Measurements from ENCODE around the gene TTI1. TPM values are rescaled to one million over a fixed set of nuclear protein-coding genes. Genes with fewer than 3 reads are reported as not detected.

TTI1 gene
- total RNA-seq, 1 donor = 14.8 TPM

DNA sequence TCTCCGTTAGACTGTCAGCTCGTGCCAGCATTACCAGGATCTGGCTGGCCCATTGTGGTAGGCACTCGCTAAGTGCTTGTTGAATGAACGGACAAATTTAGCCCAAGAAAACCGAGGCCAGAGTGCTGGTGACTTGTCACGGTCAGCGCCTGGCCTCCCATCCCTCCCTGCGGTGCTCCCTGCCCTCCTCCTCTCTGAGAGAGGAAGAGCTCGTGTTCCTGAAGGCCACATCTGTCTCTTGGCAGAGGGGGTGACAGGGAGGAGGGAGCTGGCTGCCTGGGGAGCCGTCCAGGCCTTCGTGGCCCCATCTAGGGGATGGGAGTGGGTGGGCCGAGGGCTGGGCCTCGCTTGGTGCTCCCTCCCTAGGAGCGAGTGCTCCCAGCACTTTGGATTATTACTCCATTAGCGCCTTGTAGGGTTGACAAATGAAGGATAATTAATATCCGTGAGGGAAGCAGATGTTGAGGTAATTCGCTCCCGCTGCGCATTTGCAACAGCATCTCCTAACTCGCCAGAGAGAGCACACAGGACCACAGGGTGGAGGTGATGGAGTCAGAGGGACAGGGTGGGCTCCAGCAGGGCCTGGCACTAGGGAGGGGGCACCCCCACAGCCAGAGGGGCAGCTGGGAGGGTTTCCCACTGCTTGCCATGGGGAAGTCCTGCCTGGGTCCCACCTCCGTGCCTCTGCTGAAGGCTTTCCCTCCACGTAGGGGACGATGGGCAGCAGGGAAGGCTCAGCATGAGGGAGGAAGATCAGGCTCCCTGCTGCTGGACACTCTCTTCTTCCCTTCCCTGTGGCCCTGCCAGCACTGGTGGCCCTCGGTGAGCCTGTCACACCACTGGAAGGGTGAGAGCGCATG is 93.3 kb downstream of the TTI1 start:
- DNase-seq (ENCODE audit: insufficient read length, low spot score, missing footprints) = peak; percentile 15
- Histone ChIP-seq H3K4me1 (ENCODE audit: insufficient read depth, low read length) (no peaks in the 10 kb centered on the region), H3K9me3 (ENCODE audit: low read depth, low read length) (no peaks in the 10 kb centered on the region), H3K36me3 (ENCODE audit: insufficient read depth, low read length) (no peaks in the 10 kb centered on the region), H3K4me2 (ENCODE audit: insufficient read depth, low read length) (no peak overlapping the region), H3K4me3 (ENCODE audit: insufficient read depth, low read length) (no peak overlapping the region), H2AFZ (ENCODE audit: low read length) (no peak overlapping the region), H3K79me2 (ENCODE audit: insufficient read depth, low read length) (no peaks in the 10 kb centered on the region), H4K20me1 (ENCODE audit: insufficient read depth, low read length) (no peaks in the 10 kb centered on the region), H3K27me3 (ENCODE audit: insufficient read depth, low read length) (no peaks in the 10 kb centered on the region), H3K27ac (ENCODE audit: low read depth, low read length) (no peak overlapping the region)
- TF ChIP-seq, protein P1, sequence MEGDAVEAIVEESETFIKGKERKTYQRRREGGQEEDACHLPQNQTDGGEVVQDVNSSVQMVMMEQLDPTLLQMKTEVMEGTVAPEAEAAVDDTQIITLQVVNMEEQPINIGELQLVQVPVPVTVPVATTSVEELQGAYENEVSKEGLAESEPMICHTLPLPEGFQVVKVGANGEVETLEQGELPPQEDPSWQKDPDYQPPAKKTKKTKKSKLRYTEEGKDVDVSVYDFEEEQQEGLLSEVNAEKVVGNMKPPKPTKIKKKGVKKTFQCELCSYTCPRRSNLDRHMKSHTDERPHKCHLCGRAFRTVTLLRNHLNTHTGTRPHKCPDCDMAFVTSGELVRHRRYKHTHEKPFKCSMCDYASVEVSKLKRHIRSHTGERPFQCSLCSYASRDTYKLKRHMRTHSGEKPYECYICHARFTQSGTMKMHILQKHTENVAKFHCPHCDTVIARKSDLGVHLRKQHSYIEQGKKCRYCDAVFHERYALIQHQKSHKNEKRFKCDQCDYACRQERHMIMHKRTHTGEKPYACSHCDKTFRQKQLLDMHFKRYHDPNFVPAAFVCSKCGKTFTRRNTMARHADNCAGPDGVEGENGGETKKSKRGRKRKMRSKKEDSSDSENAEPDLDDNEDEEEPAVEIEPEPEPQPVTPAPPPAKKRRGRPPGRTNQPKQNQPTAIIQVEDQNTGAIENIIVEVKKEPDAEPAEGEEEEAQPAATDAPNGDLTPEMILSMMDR (IDR thresholded peaks at IDR 0.05; ENCODE audit: extremely low read depth, low read depth, low read length) = no peak

DNA sequence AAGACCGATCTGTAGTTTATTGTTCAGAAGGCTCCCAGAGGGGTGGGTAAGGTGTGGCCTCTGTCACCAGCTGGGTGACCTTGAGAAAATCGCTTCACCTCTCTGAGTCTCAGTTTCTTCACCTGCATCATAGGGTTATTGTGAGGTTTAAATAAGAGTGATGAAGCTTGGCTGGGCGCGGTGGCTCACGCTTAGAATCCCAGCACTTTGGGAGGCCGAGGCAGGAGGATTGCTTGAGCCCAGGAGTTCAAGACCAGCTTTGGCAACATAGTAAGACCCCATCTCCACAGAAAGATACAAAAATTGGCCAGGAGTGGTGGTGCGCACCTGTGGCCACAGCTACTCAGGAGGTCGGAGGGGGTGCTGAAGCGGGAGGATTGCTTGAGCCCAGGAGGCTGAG is 94.3 kb downstream of the TTI1 start:
- Histone ChIP-seq H3K9me3 (ENCODE audit: low read depth, low read length) (no peaks in the 10 kb centered on the region), H4K20me1 (ENCODE audit: insufficient read depth, low read length) (no peaks in the 10 kb centered on the region), H3K36me3 (ENCODE audit: insufficient read depth, low read length) (no peaks in the 10 kb centered on the region), H3K27me3 (ENCODE audit: insufficient read depth, low read length) (no peaks in the 10 kb centered on the region), H3K27ac (ENCODE audit: low read depth, low read length) (no peak overlapping the region), H3K4me3 (ENCODE audit: insufficient read depth, low read length) (no peak overlapping the region), H3K4me2 (ENCODE audit: insufficient read depth, low read length) (no peak overlapping the region), H3K4me1 (ENCODE audit: insufficient read depth, low read length) (no peaks in the 10 kb centered on the region), H3K79me2 (ENCODE audit: insufficient read depth, low read length) (no peaks in the 10 kb centered on the region), H2AFZ (ENCODE audit: low read length) (no peak overlapping the region)
- peak; percentile 23 for DNase-seq (ENCODE audit: insufficient read length, low spot score, missing footprints)
- TF ChIP-seq, protein P1 (IDR thresholded peaks at IDR 0.05; ENCODE audit: extremely low read depth, low read depth, low read length) = no peak

DNA sequence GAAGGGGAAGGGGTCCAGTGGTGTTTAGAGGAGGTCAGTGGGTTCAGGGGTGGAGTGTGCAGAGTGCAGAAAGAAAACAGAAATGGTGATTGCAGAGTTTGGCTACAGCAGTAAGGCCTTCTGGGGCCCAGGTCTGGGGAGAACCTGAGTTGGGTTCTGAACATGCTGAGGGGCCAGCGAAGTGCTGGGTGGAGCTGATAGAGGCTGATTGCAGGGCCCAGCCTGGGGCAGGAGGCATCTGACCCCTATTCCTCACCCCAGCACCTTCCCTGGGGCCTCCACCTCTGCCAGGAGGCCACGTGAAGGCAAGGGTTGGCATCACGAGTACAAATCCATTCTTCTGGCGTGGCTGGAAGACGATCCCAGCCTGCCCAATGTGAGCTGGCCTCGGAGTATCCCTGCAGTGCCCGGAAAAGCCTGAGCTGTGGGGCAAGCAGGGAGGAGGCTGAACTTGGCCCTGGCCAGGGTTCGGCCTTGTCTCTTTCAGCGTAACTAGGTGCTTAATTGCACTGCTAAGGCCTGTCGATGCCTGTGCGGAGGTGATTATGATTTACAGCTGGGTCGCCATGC is 95.0 kb downstream of the TTI1 start:
- H2AFZ ChIP-seq (ENCODE audit: low read length) = no peak overlapping the region
- no peaks in the 10 kb centered on the region for H3K4me1 ChIP-seq (ENCODE audit: insufficient read depth, low read length)
- peak; percentile 61 for DNase-seq (ENCODE audit: insufficient read length, low spot score, missing footprints)
- H3K27me3 ChIP-seq (ENCODE audit: insufficient read depth, low read length) = no peaks in the 10 kb centered on the region
- H3K27ac ChIP-seq (ENCODE audit: low read depth, low read length) = no peak overlapping the region
- H3K9me3 ChIP-seq (ENCODE audit: low read depth, low read length) = no peaks in the 10 kb centered on the region
- H4K20me1 ChIP-seq (ENCODE audit: insufficient read depth, low read length) = no peaks in the 10 kb centered on the region
- H3K79me2 ChIP-seq (ENCODE audit: insufficient read depth, low read length) = no peaks in the 10 kb centered on the region
- TF ChIP-seq, protein P1 (IDR thresholded peaks at IDR 0.05; ENCODE audit: extremely low read depth, low read depth, low read length) = no peak
- H3K36me3 ChIP-seq (ENCODE audit: insufficient read depth, low read length) = no peaks in the 10 kb centered on the region
- H3K4me3 ChIP-seq (ENCODE audit: insufficient read depth, low read length) = no peak overlapping the region
- no peak overlapping the region for H3K4me2 ChIP-seq (ENCODE audit: insufficient read depth, low read length)

DNA sequence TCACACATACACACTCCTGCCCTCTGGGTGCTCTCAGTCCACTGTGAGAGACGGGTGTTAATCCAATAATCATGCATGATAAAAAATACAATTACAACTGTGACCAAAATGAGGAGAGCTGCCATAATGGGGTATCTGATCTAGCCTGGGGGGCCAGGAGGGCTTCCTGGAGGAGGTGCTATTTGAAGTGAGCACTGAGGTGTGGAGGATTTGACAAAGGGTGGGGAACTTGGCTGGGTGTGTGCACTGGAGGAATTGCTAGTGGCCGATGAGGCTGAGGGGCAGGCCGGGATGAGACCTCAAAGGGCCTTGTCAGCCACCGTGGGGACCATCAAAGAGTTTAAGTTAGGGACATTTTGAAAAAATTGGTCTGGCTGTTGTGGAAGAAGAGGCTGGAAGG is 95.6 kb downstream of the TTI1 start:
- TF ChIP-seq, protein P1 (IDR thresholded peaks at IDR 0.05; ENCODE audit: extremely low read depth, low read depth, low read length) = no peak
- no peak for DNase-seq (ENCODE audit: insufficient read length, low spot score, missing footprints)

More for the DNA sequence above, 95.6 kb downstream of the TTI1 start:
- Histone ChIP-seq H4K20me1 (ENCODE audit: insufficient read depth, low read length) (no peaks in the 10 kb centered on the region), H3K36me3 (ENCODE audit: insufficient read depth, low read length) (no peaks in the 10 kb centered on the region), H3K9me3 (ENCODE audit: low read depth, low read length) (no peaks in the 10 kb centered on the region), H3K79me2 (ENCODE audit: insufficient read depth, low read length) (no peaks in the 10 kb centered on the region), H3K4me2 (ENCODE audit: insufficient read depth, low read length) (no peak overlapping the region), H3K4me3 (ENCODE audit: insufficient read depth, low read length) (no peak overlapping the region), H3K4me1 (ENCODE audit: insufficient read depth, low read length) (no peaks in the 10 kb centered on the region), H2AFZ (ENCODE audit: low read length) (no peak overlapping the region), H3K27me3 (ENCODE audit: insufficient read depth, low read length) (peaks cover 4% of the 10 kb centered on the region), H3K27ac (ENCODE audit: low read depth, low read length) (no peak overlapping the region)

All from osteoblast (primary cell).